Mononuclear cell (primary cell): ENCODE measurements around the gene NCBP2. TPM values are rescaled to one million over a fixed set of nuclear protein-coding genes. Genes with fewer than 3 reads are reported as not detected.

Experiments
- H3K27me3 ChIP-seq: 2 replicates; pipeline ENCODE4 v1.6.0; 2011; ENCODE audit warnings: low read length, control low read depth; ENCODE audit not compliant: insufficient read depth
- H3K4me1 ChIP-seq: 2 replicates; pipeline ENCODE4 v1.5.1; 2011; ENCODE audit warnings: mild to moderate bottlenecking, low read length, control low read depth; ENCODE audit not compliant: insufficient read depth
- H3K4me3 ChIP-seq: 2 replicates; pipeline ENCODE4 v1.5.1; 2011; ENCODE audit warnings: mild to moderate bottlenecking, low read length, moderate library complexity
- H3K9me3 ChIP-seq: 2 replicates; pipeline ENCODE4 v1.5.1; 2011; ENCODE audit warnings: low read depth, mild to moderate bottlenecking, control low read depth, low read length
- total RNA-seq: library from RNA; depleted of rRNA; stranded (reverse); fragments of >200 nt; gene quantifications from one replicate; pipeline ENCODE4 v1.2.3, GENCODE V29; 2012

NCBP2 gene
- total RNA-seq = 23.1 TPM

DNA sequence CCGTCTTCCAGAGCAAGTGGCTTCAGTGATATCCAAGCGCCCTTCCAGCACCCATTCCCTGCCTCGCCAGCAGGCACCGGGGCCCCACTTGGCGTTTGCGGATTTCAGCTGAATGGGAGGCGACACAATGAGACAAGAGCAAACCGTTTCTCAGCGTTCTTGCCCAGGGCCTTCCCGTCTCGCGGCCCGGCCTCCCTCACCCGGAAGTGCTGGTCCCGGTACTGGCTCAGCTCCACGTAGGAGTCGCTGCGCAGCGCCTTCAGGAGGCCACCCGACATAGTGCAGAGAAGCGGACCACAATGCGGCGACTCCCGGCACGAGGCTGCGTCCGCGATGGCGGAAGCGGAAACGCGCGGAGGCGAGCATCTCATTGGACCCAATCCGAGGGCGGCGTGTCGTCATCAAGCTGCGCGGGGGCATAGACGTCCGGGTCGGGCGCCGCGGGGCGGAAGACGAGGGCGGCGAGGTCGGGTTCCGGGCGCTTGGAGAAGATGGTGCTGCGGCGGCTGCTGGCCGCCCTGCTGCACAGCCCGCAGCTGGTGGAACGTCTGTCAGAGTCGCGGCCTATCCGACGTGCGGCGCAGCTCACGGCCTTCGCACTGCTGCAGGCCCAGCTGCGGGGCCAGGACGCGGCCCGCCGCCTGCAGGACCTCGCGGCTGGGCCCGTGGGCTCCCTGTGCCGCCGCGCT, at the start of gene NCBP2:
TSS of gene NCBP2 (minus strand) at position 303 of the 689 bp plus-strand sequence. CDS start at position 278, 25 bp downstream.
- H3K9me3 ChIP-seq = no peaks in the 10 kb centered on the region
- peak within 1 kb of the TSS; percentile 98 for H3K4me3 ChIP-seq
- no peaks in the 10 kb centered on the region for H3K27me3 ChIP-seq
- peaks cover 35% of the 10 kb centered on the region for H3K4me1 ChIP-seq

DNA sequence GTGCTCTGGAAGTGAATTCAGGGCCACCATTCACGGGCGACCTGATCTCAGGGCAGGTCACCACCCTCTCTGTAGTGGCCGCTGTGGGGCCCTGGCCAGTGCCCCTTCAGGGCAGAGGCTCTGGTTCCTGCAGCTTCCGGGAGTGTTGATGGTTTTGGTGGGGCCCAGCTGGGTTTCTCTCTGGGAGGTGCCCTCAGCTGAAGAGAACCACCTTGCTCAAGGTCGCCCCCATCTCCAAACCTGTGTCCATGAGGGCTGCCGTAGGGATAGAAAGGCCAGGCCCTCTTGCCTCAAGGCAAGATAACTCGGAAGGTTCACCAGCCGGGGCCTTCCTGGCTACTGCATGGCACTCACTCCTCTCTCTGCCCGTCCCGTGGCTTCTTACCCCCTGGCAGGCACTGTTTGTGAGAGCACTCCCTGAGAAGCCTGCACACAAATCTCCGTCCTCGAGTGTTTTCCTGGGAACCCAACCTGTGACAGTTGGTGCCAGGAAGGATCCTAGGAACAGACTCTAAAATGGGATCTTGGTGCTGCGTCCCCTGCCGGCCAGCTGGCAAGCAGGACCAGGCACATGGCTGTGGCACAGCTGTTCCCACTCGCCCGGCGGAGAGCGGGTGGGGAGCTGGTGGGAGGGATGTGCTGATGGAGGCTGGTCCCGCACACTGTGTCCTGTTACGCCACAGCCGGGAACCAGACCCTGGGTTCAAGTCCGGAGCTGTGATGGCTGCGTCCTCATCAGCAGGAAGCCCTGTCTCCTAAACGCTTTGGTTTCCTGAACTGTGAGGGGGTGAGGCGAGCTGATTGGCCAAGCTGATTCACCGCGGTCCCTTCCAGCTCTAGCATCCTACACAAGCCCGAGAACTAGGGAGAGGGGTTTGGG, 49.5 kb upstream of the NCBP2 start:
- Histone ChIP-seq H3K9me3 (no peaks in the 10 kb centered on the region), H3K27me3 (no peaks in the 10 kb centered on the region), H3K4me3 (no peak overlapping the region), H3K4me1 (no peaks in the 10 kb centered on the region)

DNA sequence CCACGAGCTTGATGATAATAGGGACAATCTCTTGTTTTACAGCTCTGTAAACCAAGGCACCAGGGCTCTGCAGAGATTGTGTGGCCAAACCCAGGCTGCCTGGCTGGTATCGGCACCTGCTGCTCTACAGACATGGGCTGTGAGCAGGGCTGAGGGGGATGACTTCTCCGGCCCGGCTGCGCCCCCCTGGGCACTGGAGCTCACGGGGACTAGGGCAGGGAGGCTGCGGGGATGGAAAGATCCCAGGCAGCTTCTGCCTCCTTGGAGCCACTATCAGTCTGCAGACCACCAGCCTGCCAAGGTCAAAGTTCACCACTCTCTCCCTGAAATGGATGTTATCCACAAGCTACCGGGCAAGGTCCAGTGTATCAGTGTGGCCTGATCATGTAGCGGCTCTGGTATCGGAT, 48.3 kb upstream of the NCBP2 start:
- Histone ChIP-seq H3K4me1 (no peaks in the 10 kb centered on the region), H3K9me3 (no peaks in the 10 kb centered on the region), H3K4me3 (no peak overlapping the region), H3K27me3 (no peaks in the 10 kb centered on the region)

DNA sequence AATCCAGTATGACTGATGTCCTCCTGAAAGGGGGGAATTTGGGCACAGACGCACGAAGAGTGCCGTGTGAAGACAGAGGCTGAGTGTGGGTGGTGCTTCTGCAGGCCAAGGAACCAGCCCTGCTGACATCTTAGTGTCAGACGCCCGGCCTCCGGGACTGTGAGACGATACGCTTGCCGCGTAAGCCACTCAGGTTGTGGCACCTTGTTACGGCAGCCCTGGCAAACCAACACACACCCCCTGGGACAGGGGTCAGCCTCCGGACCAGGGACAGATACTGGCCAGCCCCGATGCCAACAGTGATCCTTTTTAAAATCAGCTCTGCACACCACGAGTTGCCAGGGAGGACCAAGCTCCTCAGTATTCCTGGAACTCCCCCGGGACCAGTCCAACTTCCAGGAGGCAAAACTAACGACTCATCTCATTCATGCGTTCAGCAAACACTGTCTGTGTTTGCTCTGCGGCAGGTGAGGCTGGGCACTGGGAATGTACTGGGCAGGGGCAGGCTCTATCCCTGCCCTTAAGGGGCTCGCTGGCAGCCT, 47.5 kb upstream of the NCBP2 start:
- H3K27me3 ChIP-seq = no peaks in the 10 kb centered on the region
- H3K9me3 ChIP-seq = no peaks in the 10 kb centered on the region
- H3K4me3 ChIP-seq = no peak overlapping the region
- H3K4me1 ChIP-seq = no peaks in the 10 kb centered on the region

DNA sequence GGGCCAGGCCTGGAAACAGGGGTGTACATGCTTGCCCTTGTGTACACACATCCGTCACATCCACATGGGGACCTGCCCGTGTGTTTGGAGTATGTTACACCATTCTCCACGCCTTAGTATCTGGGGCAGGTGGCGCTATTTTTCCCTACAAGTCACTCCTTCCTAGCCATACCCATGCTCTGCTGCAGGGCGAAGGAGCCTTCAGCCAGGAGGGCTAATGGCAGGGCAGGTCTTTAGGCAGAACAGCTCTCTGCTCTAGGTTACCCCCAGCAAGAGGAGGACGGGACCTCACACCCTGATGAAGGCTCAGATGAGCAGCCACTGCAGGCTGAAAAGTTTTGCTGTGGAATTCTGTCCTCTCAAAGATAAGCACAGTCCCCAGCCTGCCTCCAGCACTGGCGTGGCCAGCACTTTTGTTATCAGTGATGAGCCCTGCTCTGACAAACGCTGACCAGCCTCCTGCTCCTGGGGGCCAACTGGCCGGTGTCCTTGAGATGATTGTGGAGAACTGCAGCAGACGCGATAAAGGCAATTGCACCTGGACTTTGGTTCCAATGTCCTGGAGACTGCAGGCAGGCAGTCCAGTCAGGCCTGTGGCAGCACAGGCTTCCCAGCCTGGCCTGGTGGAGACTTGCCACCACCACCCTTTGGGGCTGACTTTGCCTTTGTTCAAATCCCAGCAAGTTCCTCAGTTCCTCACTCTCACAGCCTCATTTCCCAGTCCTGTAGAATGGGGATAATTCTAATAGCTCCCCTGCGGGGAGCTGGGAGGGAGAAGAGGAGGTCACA, 46.1 kb upstream of the NCBP2 start:
- H3K27me3 ChIP-seq = peaks cover 4% of the 10 kb centered on the region

DNA sequence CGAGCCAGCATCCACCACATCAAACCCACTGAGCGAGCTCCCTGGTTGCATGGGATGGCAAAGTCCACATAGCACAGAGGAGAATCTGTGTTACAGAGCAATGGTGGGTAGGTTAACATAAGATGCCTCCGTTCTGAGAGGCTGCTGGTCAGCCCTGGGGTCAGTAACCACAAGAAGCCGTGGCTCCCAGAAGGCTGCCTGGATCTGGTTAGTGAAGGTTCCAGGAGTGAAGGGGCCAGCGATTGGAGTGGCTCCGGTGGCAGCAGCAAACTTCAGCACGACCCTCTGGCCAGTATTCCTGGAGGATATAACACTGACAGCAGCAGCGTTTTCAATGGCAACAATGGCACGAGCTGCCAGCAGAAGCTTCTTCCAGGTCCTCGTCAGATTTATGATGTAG, 44.7 kb upstream of the NCBP2 start:
- Histone ChIP-seq H3K9me3 (peaks cover 11% of the 10 kb centered on the region), H3K4me3 (no peak overlapping the region), H3K4me1 (no peaks in the 10 kb centered on the region), H3K27me3 (peaks cover 9% of the 10 kb centered on the region)

More for the DNA sequence above, 46.1 kb upstream of the NCBP2 start:
- Histone ChIP-seq H3K4me3 (no peak overlapping the region), H3K4me1 (no peaks in the 10 kb centered on the region), H3K9me3 (peaks cover 4% of the 10 kb centered on the region)

DNA sequence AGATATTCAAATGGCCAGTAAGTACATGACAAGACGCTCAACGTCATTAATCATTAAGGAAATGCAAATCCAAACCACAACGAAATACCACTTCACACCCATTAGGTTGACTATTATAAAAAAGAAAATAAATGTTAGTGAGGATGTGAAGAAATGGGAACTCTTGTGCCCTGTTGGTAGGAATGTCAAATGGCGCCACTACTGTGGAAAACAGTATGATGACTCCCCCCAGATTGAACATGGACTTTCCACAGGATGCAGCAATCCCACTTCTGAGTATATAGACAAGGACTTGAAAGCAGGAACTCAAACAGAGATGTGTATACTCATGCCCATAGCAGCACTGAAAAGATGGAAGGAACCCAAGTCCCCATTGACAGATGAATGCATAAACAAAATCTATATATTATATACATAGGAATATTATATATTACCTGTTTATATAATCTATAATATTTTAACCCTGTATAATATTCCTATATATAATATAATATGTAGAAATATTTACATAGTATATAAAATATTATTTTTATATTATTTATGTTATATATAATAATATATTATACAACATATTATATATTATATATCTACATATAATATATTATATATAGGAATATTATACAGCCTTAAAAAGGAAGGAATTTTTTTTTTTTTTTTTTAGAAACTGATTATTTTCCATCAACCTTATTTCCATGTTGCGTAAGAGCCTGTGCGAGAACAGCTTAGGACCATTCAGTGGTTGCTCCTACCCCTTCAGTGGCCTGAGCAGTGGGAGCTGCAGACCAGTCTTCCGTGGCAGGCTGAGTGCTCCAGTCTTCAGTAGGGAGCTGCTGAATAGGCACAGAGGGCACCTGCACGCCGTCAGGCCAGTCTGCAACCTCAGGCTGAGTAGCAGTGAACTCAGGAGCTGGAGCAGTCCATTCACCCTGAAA, 43.9 kb upstream of the NCBP2 start:
- Histone ChIP-seq H3K4me3 (no peak overlapping the region), H3K9me3 (peaks cover 11% of the 10 kb centered on the region), H3K27me3 (peaks cover 9% of the 10 kb centered on the region), H3K4me1 (no peaks in the 10 kb centered on the region)

DNA sequence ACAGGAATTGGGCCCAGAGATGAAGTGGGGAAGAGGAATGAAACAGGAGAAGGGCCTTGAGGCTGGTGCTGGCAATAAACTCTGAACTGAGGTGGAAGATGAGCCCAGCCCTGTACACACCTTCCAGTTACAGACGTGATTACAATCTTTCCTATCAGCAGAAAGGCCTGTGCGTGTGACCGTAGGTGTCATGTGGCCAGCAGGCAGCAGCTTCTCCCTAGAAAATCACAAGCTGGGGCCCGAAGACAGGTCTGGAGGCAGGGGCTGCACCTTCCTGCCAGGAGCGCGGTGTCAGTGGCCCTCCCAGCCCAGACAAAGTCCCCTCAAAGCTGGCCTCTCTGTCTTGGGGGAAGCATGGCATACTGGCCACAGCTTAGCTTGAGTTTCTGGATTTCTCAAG, 43.0 kb upstream of the NCBP2 start:
- peaks cover 9% of the 10 kb centered on the region for H3K27me3 ChIP-seq
- no peak overlapping the region for H3K4me3 ChIP-seq
- peaks cover 11% of the 10 kb centered on the region for H3K9me3 ChIP-seq
- no peaks in the 10 kb centered on the region for H3K4me1 ChIP-seq

DNA sequence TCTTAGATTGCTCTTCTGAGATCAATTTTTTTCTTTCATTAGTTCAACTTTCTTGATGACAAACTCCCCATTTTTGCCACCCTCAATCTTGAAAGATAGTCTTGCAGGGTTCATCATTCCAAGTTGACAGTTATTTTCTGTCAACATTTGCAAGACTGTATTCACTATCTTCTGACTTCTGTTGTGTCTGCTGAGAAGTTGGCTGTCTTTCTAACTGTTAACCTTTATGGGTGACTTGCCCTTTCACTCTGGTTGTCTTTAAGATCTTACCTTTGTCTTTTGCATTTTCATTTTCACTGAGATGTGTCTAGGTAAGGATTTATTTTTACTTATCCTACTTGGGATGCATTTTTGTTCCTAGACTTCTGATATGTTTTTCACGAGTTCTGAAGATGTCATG, 40.9 kb upstream of the NCBP2 start:
- Histone ChIP-seq H3K9me3 (peaks cover 11% of the 10 kb centered on the region), H3K27me3 (peaks cover 9% of the 10 kb centered on the region), H3K4me1 (peaks cover 6% of the 10 kb centered on the region), H3K4me3 (no peak overlapping the region)

DNA sequence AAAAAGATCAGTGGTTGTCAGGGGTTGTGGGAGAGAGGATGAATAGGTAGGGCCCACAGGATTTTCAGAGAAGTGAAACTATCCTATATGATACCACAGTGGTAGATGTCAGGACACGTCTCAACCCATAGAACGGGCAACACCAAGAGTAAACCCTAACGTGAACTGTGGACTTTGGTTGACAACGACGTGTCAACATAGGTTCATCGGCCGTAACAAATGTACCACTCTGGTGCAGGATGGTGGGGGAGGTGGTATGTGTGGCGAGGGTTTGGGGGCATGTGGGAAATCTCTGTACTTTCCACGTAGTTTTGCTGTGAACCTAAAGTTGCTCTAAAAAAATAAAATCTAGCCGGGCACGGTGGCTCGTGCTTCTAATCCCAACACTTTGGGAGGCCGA, 39.3 kb upstream of the NCBP2 start:
- peaks cover 9% of the 10 kb centered on the region for H3K27me3 ChIP-seq

DNA sequence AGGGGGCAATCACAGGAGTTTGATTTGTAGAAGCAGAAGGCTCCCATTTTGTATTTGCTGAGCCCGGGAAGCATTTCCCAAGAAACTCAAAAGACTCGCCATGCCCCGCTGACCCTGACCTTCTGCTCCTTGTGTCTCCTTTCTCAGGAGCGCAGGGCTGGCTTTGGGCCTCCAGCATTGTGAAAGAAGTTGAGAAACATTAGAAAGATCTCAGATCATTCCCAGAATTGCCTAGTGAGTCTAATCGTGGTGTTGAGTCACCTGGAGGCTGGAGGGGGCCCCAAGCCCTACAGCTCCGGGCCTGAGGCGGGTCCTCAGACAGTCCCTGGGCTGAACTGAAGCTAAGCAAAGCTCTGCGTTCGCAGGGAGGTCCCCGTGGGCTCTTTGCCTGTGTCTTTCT, 37.2 kb upstream of the NCBP2 start:
- Histone ChIP-seq H3K9me3 (peaks cover 11% of the 10 kb centered on the region), H3K27me3 (peaks cover 9% of the 10 kb centered on the region), H3K4me1 (peaks cover 6% of the 10 kb centered on the region), H3K4me3 (no peak overlapping the region)

More for the DNA sequence above, 39.3 kb upstream of the NCBP2 start:
- Histone ChIP-seq H3K4me3 (no peak overlapping the region), H3K4me1 (peaks cover 6% of the 10 kb centered on the region), H3K9me3 (peaks cover 11% of the 10 kb centered on the region)

DNA sequence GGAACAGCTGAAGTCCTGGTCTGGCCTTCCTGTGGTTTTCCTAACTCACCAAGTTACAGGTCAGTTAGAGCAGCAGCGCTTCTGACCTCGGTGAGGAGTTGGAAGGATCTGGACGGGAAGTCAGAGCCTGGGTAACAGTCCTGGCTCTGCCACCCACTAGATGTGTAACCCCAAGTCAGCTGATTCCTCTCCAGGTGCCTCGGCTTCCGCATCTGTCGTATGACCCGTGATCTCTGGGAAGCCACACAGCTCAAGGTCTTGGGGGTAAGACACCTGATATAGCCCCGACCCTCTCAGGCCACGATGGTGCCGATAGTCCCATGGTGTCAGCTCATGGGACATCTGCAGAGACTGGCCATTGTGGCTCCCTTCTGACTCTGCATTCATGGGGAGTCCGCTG, 34.6 kb upstream of the NCBP2 start:
- H3K4me3 ChIP-seq = no peak overlapping the region
- peaks cover 6% of the 10 kb centered on the region for H3K4me1 ChIP-seq
- H3K9me3 ChIP-seq = no peaks in the 10 kb centered on the region
- H3K27me3 ChIP-seq = no peaks in the 10 kb centered on the region

DNA sequence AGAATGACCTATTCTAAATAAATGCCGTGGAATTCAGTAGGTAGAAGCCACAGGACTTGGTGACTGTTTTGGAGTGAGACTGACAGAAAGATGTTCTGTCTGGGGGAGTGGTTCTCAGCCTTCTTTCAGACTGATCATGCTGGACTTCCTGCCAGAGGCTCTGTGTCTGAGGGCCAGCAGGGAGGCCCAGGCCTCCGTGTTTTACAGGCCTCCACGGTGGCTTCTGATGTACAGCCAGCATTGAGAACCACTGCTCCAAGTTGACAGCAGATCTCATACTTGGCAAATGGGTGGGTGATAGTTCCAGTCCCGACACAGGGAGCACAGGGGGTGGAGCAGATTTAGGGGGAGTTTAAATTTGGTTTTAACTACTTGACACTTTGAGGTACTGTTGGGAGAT, 33.0 kb upstream of the NCBP2 start:
- Histone ChIP-seq H3K27me3 (no peaks in the 10 kb centered on the region), H3K9me3 (no peaks in the 10 kb centered on the region), H3K4me1 (peaks cover 6% of the 10 kb centered on the region), H3K4me3 (no peak overlapping the region)

DNA sequence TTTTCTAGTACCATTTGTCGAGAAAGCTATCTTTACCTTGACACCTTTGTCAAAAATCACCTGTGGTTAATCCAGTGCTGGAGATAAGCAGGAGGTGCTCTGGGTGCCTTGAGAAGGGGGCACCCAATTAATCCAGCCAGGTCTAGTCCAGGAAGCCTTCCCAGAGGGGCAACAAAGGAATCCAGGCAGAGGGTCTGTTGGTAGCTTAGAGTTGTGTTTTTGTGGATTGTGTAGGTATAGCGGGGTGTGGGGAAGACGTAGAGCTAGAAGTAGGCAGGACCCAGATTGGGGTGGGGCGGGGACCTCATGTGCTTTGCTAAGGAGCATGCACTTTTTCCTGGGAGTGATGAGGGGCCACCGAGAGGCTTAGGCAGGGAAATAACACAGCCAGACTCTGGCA, 32.3 kb upstream of the NCBP2 start:
- no peaks in the 10 kb centered on the region for H3K27me3 ChIP-seq
- no peak overlapping the region for H3K4me3 ChIP-seq
- H3K9me3 ChIP-seq = no peaks in the 10 kb centered on the region

More for the DNA sequence above, 32.3 kb upstream of the NCBP2 start:
- H3K4me1 ChIP-seq = peaks cover 6% of the 10 kb centered on the region
